GM19328 (cell line): ENCODE measurements around the gene DAO.
A peak's percentile ranks its signal among the peaks of the same experiment; 100 is the strongest.
"Not testable (repeated sequence)": the region's sequence is repeated elsewhere in the genome, so short reads cannot be mapped to it uniquely, and the experiment has no call there.

Experiments used
- ATAC-seq: cut with Tn5 transposase; IDR thresholded peaks from one replicate; pipeline ENCODE4 v1.9.1; 2021; ENCODE audit warnings: mild to moderate bottlenecking, moderate library complexity; ENCODE audit not compliant: unreplicated experiment

Gene DAO

GRCh38 chr12:108879615-108880254 lies at the start of gene DAO:
DAO (plus strand) TSS chr12:108880092; CDS start chr12:108885007, 4,915 bp downstream.
- ATAC-seq: no peak

GRCh38 chr12:108831309-108831991 lies 48.4 kb upstream of the DAO start:
- ATAC-seq: no peak

DNA sequence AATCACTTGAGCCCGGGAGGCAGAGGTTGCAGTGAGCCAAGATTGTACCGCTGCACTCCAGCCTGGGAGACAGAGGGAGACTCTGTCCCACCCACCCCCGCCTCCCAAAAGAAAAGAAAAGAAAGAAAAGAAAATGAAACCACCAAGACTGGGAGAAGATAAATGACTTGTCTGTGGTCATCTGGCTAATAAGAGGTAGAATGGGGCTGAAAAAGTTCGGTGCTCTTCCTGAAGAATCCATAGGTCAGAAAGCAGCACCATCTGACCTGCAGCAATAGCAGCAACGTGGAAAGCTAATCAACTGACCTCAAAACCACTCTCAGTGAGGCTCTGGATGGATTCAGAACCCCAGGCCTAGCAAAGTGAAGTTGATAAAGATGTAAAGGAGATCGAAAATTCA lies 47.7 kb upstream of the DAO start:
- ATAC-seq: no peak

- ATAC-seq: no peak
These were observed 47.0 kb upstream of the DAO start for GRCh38 chr12:108832730-108833354.

- ATAC-seq: no peak
These were observed 46.5 kb upstream of the DAO start for GRCh38 chr12:108833355-108833733.

GRCh38 chr12:108833757-108834472 lies 46.0 kb upstream of the DAO start:
- no peak for ATAC-seq

GRCh38 chr12:108835860-108836634 lies 43.8 kb upstream of the DAO start:
- no peak for ATAC-seq

DNA sequence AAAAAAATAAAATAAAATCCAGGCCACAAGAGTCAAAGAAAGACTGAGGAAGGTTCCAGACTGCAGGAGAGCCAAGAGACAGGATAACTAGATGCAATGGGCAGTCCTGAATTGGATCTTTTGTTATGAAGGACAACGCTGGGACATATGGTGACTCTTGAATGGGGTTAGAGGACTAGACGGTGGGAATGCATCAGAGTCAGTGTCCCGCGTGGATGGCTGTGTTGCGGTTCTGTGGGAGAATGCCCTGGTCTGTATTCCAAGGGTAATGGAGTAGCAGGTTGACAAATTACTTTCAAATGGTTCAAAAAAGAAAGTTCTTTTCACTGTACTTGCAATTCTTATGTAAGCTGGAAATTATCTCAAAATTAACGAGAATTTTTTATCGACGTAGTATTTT lies 42.7 kb upstream of the DAO start:
- ATAC-seq: no peak

GRCh38 chr12:108837680-108838079 lies 42.2 kb upstream of the DAO start:
- no peak for ATAC-seq

DNA sequence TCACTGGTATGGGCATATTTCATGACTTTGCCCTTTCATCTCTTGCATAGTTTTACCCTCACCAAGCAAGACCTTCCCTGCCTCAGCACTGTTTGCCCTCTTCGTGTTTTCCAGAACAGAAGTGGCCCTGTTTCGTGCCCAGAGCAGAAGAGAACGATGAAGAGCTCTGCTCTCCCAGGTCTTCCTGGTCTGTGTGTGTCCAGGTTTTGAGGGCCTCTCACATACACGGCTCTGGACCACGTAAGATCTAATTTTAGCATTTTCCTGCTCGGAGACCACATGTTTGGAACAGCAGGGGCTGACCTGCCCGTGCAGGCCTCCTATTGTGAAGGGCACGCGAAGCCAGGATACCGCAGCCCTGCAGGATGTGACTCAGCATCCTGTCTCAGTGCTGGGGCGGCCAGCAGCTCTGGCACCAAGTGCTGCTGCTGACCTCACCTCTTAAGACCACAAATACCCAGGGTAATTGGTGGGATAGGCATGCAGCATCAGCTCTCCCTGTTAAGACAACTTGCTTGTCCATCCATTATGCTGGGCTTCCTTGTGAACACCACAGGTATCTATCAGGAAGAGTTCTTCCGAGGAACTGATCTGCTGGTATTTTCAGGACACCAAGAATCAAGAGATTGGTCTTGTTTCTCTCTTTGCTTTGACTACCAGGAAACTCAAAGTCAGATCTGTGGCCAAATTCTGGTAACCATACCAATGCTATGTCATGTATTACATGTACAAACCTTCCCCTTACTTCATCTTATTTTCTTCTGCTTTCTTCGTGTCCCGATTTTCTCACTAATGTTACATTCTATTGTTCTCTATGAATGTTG lies 41.5 kb upstream of the DAO start:
- ATAC-seq: peak; percentile 80

DNA sequence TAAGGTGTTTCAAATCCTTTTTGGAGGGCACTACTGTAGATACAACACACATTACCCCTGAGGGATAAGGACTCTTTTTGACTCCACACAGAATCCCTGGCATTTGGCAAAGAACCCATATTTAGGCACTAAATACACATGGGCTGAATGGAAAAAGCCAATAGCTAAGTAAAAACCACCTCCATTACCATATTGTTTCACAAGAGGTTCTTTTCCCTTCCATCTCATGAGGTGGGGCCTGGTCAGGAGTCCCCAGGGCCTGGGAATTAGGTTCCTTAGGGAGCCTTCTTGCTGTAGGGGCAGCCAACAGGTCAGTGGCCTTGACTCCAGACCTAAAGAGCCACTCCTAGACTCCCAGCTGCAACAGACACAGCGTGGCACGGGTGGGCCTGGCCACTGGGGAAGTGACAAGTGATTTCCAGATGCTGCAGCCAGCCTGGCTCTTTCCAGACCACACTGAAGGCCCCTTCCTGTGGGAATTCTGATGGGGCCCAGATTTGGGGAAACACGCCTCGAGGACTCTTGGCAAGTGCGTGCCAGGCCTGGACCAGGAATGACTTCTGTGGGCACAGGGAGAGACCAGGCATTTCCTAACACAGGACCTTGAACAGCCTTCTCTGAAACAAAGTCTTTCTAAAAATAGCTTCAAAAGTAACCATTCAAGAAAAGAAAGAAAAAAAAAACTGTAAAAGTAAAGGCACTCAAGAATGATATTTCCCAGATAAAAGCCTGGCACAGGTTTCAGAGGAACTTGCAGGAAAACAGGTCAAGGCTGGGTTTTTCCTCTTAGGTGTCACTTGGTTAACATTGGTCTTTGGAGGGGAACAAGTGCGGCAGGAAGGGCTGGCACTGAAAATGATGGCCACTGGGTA lies 40.6 kb upstream of the DAO start:
- ATAC-seq: no peak

DNA sequence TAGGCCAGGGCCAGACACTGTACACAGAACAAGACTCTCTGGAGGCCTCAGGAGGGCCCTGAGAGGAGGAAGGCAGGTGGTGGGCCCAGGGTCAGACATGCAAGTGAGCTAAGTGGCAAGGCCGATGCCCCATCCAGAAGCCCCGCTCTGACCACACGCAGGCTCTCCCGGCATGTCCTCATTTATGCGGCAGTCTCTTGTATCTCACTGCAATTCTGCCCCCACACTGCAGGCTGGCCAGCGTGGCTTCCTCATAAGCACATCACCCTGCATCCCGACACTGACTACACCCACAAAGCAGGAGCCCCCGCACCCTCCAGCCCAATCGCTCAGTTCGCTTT lies 40.0 kb upstream of the DAO start:
- no peak for ATAC-seq

DNA sequence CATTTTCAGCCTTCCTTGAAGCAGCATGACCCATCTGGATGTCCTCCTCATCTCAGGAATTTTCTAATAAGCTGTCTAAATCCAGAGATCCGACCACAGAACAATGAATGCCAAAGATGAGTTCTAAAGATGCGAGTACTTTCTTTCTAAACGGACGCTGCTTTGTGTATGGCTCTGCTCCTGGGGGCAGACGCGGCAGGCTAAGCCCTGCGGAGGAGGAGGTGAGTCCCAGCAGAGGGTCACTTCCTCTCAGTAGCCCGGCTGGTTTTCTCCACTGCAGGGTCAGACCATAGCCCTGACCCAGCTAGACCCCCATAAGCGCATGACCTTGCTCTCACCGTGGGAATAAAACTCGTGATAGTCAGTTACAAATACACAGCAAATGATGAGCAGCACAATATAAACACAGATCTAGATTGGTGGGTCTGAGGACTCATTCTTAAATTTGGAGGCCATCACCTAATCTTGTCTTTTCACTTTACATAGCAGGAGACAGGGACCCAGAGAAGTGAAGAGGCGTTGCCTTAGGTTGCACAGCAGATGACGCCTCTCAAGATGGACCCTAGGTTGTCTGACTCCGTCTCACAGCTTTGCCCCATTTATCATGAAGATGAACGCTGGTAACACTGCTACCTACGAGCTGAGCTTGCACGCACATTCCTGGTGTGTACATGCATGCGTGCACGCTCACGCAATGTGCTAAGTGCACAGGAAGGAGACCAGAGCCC lies 39.1 kb upstream of the DAO start:
- ATAC-seq: no peak

GRCh38 chr12:108841825-108842224 lies 38.1 kb upstream of the DAO start:
- ATAC-seq: not testable (repeated sequence)

DNA sequence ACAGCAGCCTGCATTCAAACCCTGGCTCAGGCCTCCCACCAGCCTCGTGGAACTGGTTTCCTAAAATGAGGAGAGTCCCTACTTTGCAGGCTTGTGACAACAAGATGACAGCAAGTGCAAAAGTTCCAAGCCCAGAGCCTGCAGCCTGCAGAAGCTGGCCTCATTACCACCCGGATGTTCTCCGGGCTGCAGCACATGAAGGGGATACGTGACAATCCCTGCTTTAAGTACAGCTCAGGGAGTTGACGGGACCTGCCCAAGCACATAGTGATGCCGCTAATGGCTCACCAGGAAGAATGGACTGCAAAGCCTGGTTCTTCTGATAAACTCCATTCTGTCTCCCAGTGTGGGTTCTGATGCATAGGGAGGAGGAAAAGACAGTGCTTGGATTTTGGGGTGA lies 37.5 kb upstream of the DAO start:
- no peak for ATAC-seq

DNA sequence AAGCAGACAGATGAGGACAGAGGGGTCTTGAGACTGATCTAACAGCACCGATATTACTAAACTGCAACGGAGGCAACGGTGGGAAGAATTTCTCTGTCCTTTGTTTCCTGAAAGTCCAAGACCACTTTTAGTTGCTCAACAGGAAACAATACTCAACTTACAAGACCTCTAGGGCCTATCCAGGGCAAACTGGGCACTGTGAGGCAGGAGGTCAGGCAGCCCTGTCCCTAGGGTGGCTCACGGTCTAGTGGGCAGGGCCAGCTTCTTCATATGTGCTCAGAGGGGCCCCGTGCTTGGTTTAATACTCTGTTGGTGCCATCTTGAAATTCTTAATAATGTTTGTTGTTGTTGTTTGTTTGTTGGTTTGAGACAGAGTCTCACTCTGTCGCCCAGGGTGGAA lies 36.7 kb upstream of the DAO start:
- no peak for ATAC-seq

- no peak for ATAC-seq
These were observed 34.2 kb upstream of the DAO start for GRCh38 chr12:108845696-108846095.

DNA sequence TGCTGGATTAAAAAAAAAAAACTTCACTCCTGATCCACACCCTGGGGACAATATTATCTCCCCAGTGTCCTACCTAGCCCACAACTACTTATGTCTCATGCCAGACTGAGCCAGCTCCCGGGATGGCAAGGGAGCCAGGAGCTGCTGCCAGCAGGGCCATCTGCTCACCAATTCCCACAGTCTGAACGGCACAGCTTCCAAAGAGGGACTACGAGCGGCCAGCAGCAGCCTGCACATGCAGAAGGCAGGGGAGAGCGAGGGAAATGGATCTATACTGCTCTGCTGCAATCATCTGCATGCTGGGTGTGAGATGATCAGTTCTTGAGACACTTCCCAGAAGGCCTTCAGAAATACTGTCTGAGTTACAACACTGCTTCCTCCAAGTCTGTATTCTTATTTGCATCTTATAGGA lies 33.6 kb upstream of the DAO start:
- ATAC-seq: no peak

- ATAC-seq: no peak
These were observed 32.2 kb upstream of the DAO start for GRCh38 chr12:108847705-108848104.
